TTC549 (cell line): ENCODE data around the gene KBTBD2.
"Not testable (repeated sequence)": the region's sequence is repeated elsewhere in the genome, so short reads cannot be mapped to it uniquely, and the experiment has no call there.

ENCODE experiments used
- FAIRE-seq: peaks from 2 replicates; lab custom pipeline; 2012; peaks lifted over from hg19 to GRCh38; lab: Jason Lieb, UNC

Gene KBTBD2

DNA sequence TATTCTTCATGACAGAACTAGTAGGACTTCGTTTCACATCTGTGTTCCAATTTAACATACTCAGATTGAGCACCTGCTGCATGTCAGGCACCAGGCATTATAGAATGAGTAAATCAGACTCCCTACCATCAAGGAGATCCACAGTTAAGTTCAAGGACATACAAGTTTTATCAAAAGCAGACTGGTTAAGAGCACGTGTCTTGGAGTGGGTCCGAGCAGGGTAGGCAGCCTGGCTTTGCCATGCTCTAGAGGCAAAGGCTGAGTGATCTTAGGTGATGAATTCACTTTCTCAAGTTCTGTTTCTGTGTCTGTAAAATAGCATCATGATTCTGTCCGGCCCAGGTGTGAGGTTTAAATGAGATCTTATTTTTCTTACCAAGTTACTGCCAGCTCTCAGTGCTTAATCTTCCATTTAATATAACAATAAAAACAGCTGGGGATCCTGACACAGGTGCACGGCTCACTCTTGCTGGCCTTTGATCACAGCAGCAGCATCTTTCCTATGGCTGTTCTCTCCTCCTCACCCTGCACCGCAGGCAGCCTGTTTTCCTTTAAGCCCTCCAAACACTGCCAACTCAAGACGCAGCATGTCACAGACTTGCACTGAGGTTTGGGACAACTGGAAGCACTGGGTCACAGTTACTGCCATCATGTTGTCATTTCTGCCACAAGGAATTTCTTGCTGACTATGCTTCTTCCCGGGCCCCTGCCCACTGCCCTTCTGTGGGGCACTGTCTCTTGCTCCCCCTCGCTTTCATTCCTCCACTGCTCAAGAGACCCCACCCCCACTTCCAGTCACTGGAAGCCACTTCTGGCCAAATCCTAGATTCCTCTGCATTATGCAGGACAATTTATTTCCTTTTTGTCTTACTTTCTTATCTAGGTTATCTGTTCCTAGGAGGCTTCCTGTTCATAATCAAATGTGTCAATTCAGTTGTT is 35.5 kb downstream of the KBTBD2 start:
- FAIRE-seq = not testable (repeated sequence)

DNA sequence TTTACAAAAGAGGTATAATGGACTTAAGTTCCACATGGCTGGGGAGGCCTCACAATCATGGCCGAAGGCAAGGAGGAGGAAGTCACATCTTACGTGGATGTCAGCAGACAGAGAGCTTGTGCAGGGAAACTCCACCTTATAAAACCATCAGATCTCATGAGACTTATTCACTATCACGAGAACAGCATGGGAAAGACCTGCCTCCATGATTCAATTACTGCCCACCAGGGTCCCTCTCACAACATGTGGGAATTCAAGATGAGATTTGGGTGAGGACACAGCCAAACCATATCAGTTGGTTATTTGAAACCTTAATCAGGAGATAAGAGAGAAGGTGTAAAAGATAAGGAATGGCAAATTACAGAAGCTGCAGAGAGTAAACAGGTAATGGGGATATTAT is 40.9 kb downstream of the KBTBD2 start:
- not testable (repeated sequence) for FAIRE-seq

DNA sequence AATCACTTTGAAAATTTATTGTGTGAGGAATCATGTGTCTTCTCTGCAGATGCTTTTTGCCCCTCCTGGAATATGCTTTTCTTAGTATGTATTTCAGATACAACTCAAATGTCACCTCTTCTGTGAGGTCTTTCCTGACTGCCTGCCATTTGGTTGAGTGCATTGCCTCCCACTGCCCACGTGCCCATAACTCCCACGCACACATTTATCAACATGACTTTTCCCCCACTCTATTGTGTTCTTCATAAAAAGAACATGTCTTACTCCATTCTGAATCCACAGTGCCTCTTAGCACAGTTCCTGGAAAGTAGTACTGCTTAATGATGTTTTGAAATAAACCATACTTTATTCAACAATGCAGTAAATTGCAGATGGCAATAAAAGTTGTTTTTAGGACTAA is 42.9 kb downstream of the KBTBD2 start:
- FAIRE-seq = not testable (repeated sequence)

DNA sequence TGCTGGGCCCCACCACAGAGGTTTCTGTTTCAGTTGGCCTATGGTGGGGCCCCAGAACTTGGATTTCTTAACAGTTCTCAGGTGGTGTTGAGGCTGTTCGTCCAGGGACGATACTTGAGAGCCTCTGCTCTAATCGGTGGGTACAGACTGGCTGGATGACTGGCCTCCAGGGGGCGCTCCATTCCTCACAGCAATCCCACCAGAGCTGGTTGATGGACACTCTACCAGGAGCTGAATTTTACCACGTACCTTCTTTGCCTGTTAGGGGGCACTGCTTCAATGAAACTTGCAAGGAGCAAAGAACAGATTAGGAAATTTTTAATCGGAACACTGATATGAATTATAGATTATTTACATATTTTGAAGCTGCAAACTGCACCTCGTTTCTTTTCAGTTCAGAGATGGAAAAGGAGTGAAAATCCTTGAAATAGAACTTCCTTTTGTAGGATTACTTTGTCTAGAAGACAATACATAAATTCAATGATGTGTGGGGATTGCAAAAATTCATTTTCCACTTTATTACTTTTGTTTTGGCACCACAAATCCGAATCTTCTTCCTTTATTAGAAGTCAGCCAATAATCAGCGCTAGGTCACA is 44.8 kb downstream of the KBTBD2 start:
- no peak for FAIRE-seq

DNA sequence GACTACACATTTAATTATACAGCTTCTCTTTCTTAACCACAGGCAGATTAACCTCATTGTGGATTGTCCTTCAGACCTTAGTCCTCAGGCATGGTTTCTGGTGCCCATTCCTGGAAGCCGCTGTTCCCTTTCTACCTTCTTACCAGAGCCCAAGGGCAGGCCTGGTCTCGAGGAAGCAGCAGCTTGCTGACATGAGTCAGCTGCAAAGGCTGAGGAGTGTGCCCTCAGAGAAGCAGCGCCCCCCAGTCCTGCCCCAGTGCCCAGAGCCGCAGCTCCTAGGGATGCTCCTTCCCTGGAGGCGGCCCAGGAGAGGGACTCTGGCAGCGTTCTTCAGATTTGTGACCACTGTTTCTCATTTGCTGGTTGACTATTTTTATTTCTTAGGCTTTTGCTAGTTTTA is 46.8 kb downstream of the KBTBD2 start:
- not testable (repeated sequence) for FAIRE-seq

DNA sequence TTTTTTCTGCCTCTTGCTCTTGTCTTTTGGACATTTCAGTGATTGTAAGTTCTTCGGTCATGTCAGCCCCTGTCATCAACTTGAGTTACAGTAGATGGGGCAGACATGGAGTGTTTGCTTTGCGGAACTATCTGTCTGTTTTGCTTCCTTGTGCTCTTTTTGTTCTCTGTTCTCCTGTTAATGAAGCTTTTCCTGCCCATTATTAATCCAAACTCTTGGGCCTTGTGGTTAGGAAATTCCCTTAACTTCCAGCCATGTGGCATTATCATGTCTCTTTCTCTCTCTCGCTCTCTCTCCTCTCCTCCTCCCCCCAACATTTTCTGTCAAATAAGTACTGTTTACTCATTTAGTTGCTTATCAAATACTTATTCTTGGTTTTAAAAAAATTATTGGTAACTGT is 47.8 kb downstream of the KBTBD2 start:
- FAIRE-seq = not testable (repeated sequence)

DNA sequence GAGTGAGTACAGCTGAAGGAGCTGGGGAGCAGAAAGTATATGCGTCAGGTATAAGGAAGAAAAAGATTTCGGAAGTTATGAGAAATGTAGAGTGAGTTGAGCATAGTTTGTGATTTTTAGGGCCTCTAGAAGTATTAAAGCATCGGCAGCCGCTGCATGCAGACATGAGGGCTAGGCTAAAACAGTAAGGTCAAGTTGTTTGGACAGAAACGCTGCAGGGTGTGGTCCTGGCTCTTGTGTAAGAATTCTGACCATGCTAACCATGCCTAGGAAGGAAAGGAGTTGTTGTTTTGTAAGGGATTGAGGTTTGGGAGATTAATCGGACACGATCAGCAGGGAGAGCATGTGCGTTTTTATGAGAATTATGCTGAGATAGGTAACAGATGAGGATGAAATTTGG is 51.7 kb downstream of the KBTBD2 start:
- not testable (repeated sequence) for FAIRE-seq

DNA sequence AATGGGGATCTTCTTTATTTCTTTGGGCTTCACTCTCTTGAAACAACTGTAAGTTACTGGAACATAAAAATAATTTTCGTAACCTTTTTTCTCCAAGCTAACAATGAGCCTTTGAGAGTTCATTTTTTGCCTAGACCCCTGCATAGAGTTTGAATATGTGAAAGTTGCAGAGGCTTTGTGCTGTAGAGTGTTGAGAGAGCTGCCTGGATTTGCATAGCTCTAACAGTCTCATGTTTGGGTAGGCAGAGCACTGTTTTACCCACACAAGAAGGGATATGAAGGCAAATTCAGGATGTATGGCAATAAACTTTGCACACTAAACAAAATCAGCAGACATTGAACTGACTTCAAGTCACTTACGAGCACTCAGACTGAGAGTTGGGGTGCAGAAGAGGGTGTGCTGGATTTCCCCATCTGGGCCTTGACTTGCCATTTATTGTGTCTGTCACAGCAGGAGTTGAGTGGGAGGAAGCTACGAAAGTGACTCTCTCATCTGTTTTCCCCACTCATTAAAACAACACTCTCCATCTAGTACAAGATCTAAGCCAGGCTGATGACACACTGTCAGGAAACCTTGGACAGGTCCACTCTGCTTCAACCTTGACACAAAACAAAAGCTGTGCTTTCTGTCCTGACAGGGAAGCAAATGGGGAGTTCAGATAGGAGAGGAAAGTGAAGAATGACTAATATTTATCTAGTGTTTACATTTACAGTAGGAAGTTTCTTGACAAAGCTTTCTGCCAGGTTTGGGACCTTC is 62.4 kb downstream of the KBTBD2 start:
- FAIRE-seq = not testable (repeated sequence)
